ENCODE results near the gene TECTB.

Gene TECTB

DNA sequence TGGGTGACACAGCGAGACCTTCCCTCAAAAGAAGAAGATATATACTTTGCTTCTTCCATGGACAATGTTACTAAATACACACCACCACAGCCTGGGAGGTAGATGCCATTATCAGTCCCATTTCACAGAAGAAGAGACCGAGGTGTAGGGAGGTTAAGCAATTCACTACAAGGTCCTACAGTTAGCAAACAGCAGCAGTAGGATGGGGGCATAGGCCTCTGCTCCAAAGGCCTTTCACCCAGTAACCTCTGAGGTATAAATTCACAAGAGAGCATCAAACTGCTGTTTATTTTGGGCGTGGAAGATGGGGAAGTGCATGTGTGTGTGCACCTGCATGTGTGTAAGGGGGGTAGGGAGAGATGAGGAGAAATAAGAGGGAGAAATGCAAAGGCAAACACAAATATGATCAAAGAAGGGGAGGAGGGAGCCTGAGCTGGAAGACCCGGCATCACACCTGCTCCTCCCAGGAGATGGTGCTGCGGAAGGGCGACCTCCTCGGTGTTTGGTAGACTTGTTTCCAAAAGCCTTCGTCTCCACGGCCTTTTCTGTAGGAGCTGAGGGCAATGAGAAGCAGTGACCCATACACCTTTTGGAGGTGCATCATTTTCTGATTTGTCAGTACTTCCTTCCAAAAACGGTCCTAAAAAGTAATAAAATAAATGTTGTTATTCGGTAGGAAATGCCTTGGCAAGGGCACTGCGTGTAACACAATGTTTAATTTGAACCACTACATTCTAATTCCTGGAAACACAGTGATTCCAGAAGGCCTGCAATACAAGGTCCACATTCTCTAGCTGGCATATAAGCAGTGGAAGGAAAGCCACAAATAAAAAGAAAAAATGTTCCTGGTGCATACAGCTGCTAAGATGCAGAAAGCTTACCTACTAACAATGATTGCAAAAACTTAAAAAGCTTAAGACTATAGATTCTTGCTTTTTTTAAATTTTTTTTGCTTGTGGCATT lies 64.8 kb downstream of the TECTB start:
- H3K4me3 ChIP-seq (replicated peaks in 1 of 2; ENCODE audit: low read depth in 2 of 2, low read length in 2 of 2): no peak overlapping the region
- TF ChIP-seq, protein P1, sequence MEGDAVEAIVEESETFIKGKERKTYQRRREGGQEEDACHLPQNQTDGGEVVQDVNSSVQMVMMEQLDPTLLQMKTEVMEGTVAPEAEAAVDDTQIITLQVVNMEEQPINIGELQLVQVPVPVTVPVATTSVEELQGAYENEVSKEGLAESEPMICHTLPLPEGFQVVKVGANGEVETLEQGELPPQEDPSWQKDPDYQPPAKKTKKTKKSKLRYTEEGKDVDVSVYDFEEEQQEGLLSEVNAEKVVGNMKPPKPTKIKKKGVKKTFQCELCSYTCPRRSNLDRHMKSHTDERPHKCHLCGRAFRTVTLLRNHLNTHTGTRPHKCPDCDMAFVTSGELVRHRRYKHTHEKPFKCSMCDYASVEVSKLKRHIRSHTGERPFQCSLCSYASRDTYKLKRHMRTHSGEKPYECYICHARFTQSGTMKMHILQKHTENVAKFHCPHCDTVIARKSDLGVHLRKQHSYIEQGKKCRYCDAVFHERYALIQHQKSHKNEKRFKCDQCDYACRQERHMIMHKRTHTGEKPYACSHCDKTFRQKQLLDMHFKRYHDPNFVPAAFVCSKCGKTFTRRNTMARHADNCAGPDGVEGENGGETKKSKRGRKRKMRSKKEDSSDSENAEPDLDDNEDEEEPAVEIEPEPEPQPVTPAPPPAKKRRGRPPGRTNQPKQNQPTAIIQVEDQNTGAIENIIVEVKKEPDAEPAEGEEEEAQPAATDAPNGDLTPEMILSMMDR (IDR thresholded peaks at IDR 0.05; ENCODE audit: low read depth, low read length): no peak
- no peak for DNase-seq (ENCODE audit: low read depth in 2 of 2)

DNA sequence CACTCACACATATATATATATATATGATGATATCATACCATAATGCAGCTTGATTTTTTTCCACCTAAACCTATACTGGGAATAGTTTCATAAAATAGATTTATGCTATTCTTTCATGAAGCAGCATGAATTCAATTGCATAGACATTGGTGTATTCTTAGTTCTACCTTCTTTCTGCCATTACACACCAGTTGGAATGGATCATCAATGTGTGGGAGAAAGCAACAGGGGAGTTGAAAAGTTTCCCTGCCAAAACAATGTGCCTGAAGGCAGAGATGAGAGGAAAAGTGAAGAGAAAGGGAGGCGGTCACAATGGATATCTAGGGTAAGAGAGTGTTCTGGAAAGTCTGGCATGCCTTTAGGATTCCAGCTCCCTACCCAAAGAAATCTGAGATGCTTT lies 65.6 kb downstream of the TECTB start:
- H3K4me3 ChIP-seq (replicated peaks in 1 of 2; ENCODE audit: low read depth in 2 of 2, low read length in 2 of 2): no peak overlapping the region
- TF ChIP-seq, protein P1 (IDR thresholded peaks at IDR 0.05; ENCODE audit: low read depth, low read length): no peak
- no peak for DNase-seq (ENCODE audit: low read depth in 2 of 2)

DNA sequence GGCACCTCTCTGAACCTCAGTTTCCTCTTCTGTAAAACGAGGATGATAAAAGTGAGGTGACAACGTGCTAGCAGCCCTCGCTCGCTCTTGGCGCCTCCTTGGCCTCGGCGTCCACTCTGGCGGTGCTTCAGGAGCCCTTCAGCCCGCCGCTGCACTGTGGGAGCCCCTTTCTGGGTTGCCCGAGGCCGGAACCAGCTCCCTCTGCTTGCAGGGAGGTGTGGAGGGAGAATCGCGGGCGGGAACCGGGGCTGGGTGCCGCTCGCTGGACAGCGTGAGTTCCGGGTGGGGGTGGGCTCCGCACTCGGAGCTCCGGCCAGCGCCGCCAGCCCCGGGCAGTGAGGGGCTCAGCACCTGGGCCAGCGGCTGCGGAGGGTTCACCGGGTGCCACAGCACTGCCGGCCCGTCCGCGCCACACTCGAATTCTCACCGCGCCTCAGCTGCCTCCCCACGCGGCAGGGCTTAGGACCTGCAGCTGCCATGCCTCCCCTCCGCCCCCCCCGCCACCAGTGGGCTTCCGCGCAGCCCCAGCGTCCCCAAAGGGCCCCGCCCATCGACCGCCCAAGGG lies 66.4 kb downstream of the TECTB start:
- DNase-seq (ENCODE audit: low read depth in 2 of 2): no peak
- H3K4me3 ChIP-seq (replicated peaks in 1 of 2; ENCODE audit: low read depth in 2 of 2, low read length in 2 of 2): no peak overlapping the region
- TF ChIP-seq, protein P1 (IDR thresholded peaks at IDR 0.05; ENCODE audit: low read depth, low read length): no peak

DNA sequence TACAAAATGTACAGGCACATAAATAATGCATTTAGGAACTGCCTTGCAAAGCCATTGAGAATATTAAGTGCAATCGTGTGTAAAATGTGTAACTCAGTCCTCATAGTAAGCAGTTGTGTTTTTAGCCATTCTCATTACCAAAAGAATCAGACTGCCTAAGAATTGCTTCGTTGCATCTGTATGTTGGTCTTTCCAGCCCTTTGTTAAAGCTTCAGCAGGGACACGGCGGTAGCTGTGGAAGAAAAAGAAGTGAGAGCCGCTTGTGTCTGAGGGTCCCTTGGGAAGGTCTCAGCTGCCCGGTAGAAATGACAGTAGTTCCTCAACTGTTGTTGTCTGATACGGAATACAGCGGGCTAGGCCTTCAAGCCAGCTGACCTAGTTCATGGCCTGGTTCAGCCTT lies 67.9 kb downstream of the TECTB start:
- TF ChIP-seq, protein P1 (IDR thresholded peaks at IDR 0.05; ENCODE audit: low read depth, low read length): no peak
- DNase-seq (ENCODE audit: low read depth in 2 of 2): no peak
- no peak overlapping the region for H3K4me3 ChIP-seq (replicated peaks in 1 of 2; ENCODE audit: low read depth in 2 of 2, low read length in 2 of 2)

DNA sequence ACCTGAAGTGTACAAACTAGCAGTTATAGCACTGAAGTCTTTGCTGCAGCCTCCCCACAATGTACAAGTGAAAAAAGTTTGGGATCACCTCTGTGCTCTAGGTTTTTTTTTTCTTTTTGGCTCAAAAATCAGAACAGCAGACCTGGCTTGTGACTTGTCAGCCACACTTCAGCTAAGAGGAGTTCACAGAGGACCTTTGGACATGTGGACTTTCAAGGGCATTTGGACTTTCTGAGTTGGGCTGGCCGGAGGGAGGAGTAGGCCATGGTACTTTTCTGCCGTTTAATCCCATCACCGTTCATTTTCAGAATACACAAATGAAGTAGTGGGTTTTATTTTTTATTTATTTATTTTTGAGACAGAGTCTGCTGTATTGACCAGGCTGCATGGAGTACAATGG lies 68.8 kb downstream of the TECTB start:
- TF ChIP-seq, protein P1 (IDR thresholded peaks at IDR 0.05; ENCODE audit: low read depth, low read length): no peak

DNA sequence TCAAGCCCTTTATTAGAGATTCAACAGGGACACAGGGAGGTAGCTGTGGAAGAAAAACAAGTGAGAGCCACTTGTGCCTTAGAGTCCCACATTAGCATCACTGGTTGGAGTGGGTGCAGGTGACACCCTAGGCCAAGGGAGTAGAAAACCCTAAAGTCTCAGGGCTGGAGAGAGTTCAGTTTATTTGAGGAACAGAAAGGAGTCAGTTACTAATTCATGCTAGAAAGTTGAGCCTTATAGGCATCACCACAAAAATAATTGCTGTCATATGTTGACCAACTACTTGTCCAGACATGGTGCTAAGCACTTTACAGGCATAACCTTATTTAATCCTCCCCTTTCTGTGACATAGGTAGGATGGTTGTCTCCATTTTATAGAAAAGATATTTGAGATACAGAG lies 69.8 kb downstream of the TECTB start:
- TF ChIP-seq, protein P1 (IDR thresholded peaks at IDR 0.05; ENCODE audit: low read depth, low read length): no peak
- DNase-seq (ENCODE audit: low read depth in 2 of 2): no peak
- no peak overlapping the region for H3K4me3 ChIP-seq (replicated peaks in 1 of 2; ENCODE audit: low read depth in 2 of 2, low read length in 2 of 2)

More for the DNA sequence above, 68.8 kb downstream of the TECTB start:
- H3K4me3 ChIP-seq (replicated peaks in 1 of 2; ENCODE audit: low read depth in 2 of 2, low read length in 2 of 2): no peak overlapping the region
- DNase-seq (ENCODE audit: low read depth in 2 of 2): no peak
